Measurements from ENCODE around the gene ROGDI.

ROGDI gene

DNA sequence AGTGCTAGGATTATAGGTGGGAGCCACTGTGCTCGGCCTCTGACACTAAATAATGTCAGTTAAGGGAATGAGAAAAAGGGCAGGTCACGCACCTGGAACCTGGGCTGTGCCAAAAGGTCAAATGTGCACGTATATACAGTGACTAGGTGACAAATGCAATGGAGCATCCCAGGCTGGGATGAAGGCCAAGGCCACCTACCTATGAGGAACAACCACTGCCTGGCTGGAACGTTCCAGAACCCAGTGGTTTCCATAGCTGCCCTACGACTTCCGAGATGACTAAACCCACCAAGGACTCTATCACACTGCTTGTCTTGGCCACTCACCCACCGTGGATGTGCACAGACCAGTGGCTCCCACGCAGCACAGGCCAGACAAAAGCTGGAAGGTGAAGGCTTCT is 51.5 kb downstream of the ROGDI start:
- no peak for DNase-seq (ENCODE audit: low spot score)
- no peak for TF ChIP-seq CTCF (IDR thresholded peaks at IDR 0.05; ENCODE audit: extremely low read depth, missing control alignments)

- peak; percentile 55 for DNase-seq (ENCODE audit: low spot score)
These were observed 52.7 kb downstream of the ROGDI start for GRCh38 chr16:4749700-4750257.

DNA sequence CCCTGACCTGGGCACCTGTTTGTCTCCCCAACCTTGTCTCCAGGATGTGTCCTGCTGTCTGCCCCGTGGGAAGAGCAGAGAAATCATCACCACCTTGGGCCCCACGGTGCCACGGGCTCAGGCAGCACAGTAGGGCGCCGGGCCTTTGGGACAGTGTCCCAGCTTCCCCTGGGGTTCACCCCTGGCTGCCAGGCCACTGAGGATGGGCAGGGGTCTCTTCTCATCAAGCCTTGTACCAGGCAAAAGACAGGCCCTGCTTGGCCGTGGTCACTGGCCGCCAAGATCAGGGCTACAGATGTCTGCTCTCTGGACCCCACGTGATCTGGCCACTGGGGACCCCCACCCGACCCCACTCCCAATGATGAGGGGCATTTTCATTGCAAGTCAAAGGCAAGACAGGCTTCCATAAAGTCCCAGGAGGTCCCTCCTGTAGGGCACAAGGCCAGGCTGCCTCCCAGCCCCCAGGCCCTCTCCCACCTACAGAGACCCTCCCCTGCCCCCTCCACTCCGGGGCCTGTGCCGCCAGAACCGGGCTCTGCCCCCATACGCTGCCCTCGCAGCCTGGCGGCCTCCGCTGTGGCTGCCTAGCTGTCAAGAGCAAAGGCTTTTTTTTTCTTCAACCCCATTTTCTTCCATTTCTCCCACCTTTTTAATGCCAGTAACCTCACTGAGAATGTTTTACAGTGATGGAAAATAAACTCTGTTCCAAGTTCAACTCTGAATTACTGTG is 53.6 kb downstream of the ROGDI start:
- TF ChIP-seq CTCF (IDR thresholded peaks at IDR 0.05; ENCODE audit: extremely low read depth, missing control alignments): no peak
- DNase-seq (ENCODE audit: low spot score): no peak

More at GRCh38 chr16:4749700-4750257, 52.7 kb downstream of the ROGDI start:
- TF ChIP-seq CTCF (IDR thresholded peaks at IDR 0.05; ENCODE audit: extremely low read depth, missing control alignments): no peak

GRCh38 chr16:4747906-4748681 is 54.3 kb downstream of the ROGDI start:
- DNase-seq (ENCODE audit: low spot score): no peak
- TF ChIP-seq CTCF (IDR thresholded peaks at IDR 0.05; ENCODE audit: extremely low read depth, missing control alignments): no peak

DNA sequence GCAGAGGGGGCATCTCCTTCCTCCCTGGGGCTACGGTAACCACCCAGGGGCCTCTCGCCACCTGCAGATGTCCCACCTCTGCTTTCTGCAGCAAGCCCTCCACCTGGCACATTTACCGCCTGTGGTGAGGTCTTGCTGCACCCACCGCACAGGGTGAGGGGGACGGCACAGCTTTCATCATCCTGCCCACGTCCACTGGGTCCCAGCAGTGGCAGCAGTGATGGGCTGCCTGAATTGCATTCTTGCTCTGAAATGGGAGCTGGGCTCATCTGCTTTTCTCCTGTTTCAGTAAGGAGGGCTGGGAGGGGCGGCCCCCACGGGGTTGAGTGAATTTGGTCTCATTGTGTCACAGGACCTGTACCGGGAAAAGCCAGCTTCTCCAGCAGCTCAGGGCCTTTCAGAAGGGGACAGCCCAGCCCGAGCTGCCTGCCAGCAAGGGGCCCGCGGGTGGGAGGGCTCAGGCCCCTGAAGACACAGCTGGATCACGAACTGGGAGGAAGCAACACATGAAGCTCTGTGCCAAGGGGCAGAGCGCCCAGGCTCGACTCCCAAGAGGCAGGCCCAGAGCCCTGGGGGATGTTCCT is 55.4 kb downstream of the ROGDI start:
- DNase-seq (ENCODE audit: low spot score): no peak
- no peak for TF ChIP-seq CTCF (IDR thresholded peaks at IDR 0.05; ENCODE audit: extremely low read depth, missing control alignments)
